ENCODE results near the gene NR1H2.

The NR1H2 gene

DNA sequence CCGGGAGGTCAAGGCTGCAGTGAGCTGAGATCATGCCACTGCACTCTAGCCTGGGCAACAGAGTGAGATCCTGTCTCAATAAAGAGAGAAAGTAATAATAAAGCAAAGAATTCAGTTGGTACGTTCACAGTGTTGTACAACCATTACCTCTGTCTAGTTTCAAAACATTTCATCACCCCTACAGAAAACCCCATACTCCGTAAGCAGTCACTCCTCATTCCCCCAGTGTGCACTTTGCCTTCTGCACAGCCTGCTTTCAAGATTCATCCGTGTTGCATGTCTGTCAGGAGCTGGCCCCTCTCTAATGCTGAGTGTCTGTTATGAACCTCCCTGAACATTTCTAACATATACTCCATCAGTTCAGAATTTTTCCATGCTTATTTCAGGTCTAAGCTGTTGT, 17.3 kb downstream of the NR1H2 start:
- in situ Hi-C loops (cut with HindIII; ENCODE audit: low sequenced_read_pairs), result no loop called here

DNA sequence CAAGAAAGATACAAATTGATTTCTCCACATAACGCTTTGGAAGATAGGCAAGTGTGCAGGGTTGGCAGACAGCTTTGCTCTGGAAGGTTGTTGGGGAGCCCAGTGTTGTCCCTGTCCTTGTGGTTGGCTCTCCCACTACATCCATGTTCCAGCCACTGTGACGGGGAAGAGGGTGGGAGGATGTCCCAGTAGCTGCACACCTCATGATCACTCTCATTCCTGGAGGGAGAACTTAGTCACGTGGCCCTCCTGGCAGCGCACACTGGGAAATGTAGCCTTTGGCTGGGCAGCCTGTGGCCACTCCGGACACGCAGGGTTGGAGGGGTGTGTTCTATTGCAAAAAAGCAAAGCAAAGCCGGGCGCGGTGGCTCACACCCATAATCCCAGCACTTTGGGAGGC, 17.8 kb downstream of the NR1H2 start:
- H3K4me3 ChIP-seq (ENCODE audit: low read depth, low read length), result no peak overlapping the region
- in situ Hi-C loops (cut with HindIII; ENCODE audit: low sequenced_read_pairs), result no loop called here
- no peak for TF ChIP-seq CTCF (IDR thresholded peaks at IDR 0.05; ENCODE audit: low read depth, low read length, missing control alignments)
- no peak for DNase-seq (ENCODE audit: low read depth)

More for the DNA sequence above, 17.3 kb downstream of the NR1H2 start:
- no peak for TF ChIP-seq CTCF (IDR thresholded peaks at IDR 0.05; ENCODE audit: low read depth, low read length, missing control alignments)
- no peak for DNase-seq (ENCODE audit: low read depth)
- no peak overlapping the region for H3K4me3 ChIP-seq (ENCODE audit: low read depth, low read length)

- in situ Hi-C loops (cut with HindIII; ENCODE audit: low sequenced_read_pairs), result no loop called here
- TF ChIP-seq CTCF (IDR thresholded peaks at IDR 0.05; ENCODE audit: low read depth, low read length, missing control alignments), result no peak
- DNase-seq (ENCODE audit: low read depth), result no peak
- no peak overlapping the region for H3K4me3 ChIP-seq (ENCODE audit: low read depth, low read length)
Observed at GRCh38 chr19:50398675-50399367, 22.6 kb downstream of the NR1H2 start.

DNA sequence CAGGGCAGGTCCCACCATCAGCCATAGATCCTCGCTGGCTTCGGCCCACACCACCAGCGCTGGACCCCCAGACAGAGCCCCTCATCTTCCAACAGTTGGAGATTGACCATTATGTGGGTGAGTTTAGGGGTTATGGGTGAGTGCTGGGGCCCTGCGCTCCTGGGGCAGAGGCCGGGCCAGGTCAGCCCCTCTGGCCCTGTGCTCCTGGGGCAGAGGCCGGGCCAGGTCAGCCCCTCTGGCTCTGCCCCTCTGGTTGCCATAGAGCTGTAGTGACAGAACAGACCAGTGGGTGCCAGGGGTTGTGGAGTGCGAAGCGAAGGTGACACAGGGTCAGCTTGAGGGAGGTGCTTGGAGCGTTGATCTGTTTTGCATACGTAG, 23.1 kb downstream of the NR1H2 start:
- in situ Hi-C loops (cut with HindIII; ENCODE audit: low sequenced_read_pairs), result no loop called here
- DNase-seq (ENCODE audit: low read depth), result no peak
- TF ChIP-seq CTCF (IDR thresholded peaks at IDR 0.05; ENCODE audit: low read depth, low read length, missing control alignments), result no peak
- H3K4me3 ChIP-seq (ENCODE audit: low read depth, low read length), result no peak overlapping the region

- no peak for DNase-seq (ENCODE audit: low read depth)
- peak; percentile 3 for TF ChIP-seq CTCF (IDR thresholded peaks at IDR 0.05; ENCODE audit: low read depth, low read length, missing control alignments)
- in situ Hi-C loops (cut with HindIII; ENCODE audit: low sequenced_read_pairs), result no loop called here
- no peak overlapping the region for H3K4me3 ChIP-seq (ENCODE audit: low read depth, low read length)
Observed at GRCh38 chr19:50401605-50402450, 25.6 kb downstream of the NR1H2 start.

DNA sequence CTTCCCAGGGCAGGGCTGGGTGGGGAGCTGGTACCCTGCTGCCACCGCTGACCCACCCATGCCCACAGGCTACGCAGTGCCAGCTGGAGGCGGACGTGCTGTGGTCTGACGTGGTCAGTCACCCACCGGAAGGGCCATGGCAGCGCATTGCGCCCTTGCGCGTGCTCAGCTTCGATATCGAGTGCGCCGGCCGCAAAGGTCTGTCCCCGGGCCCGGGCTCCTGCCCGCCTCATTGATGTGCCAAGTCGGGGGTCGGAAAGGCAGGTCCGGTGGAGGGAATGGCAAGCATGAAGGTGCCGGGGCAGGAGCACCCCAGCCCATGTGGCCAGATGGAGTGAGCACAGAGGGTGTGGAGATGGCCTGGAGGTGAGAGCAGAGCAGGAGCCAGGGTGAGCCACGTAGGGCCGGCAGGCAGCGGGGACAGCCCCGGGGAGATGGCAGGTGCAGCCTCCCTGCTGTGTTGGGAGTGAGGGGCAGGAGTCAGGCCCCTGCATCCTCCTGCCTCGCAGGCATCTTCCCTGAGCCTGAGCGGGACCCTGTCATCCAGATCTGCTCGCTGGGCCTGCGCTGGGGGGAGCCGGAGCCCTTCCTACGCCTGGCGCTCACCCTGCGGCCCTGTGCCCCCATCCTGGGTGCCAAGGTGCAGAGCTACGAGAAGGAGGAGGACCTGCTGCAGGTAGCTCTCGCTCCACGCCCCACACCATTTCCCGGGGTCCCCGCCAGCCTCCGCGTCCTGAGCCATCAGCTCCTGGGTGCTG, 26.5 kb downstream of the NR1H2 start:
- no peak overlapping the region for H3K4me3 ChIP-seq (ENCODE audit: low read depth, low read length)
- no peak for TF ChIP-seq CTCF (IDR thresholded peaks at IDR 0.05; ENCODE audit: low read depth, low read length, missing control alignments)
- in situ Hi-C loops (cut with HindIII; ENCODE audit: low sequenced_read_pairs), result no loop called here
- DNase-seq (ENCODE audit: low read depth), result no peak

Measured in astrocyte of the cerebellum (primary cell).